H9 (cell line): Measurements from ENCODE around the gene PRR5L. TPM values are rescaled to one million over a fixed set of nuclear protein-coding genes. Genes with fewer than 3 reads are reported as not detected.

Experiments used
- DNase-seq: peaks from one replicate; pipeline ENCODE4 v3.0.0-alpha.2; 2017
- H2AFZ ChIP-seq: one replicate; pipeline ENCODE4 v1.6.1; 2013; ENCODE audit warnings: mild to moderate bottlenecking, low read length, control low read depth, moderate library complexity
- H2AK5ac ChIP-seq: 2 replicates; pipeline ENCODE4 v1.6.1; 2013; ENCODE audit warnings: low read length, control low read depth, mixed read lengths; ENCODE audit not compliant: insufficient read length
- H2BK120ac ChIP-seq: one replicate; pipeline ENCODE4 v1.6.1; 2013; ENCODE audit warnings: low read depth, mild to moderate bottlenecking, low read length, control low read depth, inconsistent platforms; ENCODE audit not compliant: poor library complexity, severe bottlenecking
- H2BK12ac ChIP-seq: 2 replicates; pipeline ENCODE4 v1.6.1; 2013; ENCODE audit warnings: low read length, control low read depth, mixed read lengths, low read depth; ENCODE audit not compliant: insufficient read length
- H2BK15ac ChIP-seq: 2 replicates; pipeline ENCODE4 v1.6.1; 2013; ENCODE audit warnings: low read depth, low read length, control low read depth
- H2BK20ac ChIP-seq: one replicate; pipeline ENCODE4 v1.6.1; 2013; ENCODE audit warnings: low read depth, mild to moderate bottlenecking, low read length, control low read depth, inconsistent platforms; ENCODE audit not compliant: poor library complexity, severe bottlenecking
- H2BK5ac ChIP-seq: 2 replicates; pipeline ENCODE4 v1.6.1; 2013; ENCODE audit warnings: low read length, control low read depth, mixed read lengths; ENCODE audit not compliant: insufficient read length
- H3K14ac ChIP-seq: 2 replicates; pipeline ENCODE4 v1.6.1; 2013; ENCODE audit warnings: low read length, control low read depth; ENCODE audit not compliant: insufficient read depth
- H3K18ac ChIP-seq: 2 replicates; pipeline ENCODE4 v1.6.1; 2013; ENCODE audit warnings: low read depth, mild to moderate bottlenecking, mixed read lengths, low read length, control low read depth; ENCODE audit not compliant: insufficient read length
- H3K23ac ChIP-seq: 2 replicates; pipeline ENCODE4 v1.6.1; 2013; ENCODE audit warnings: low read length, control low read depth, mixed read lengths, low read depth; ENCODE audit not compliant: insufficient read length
- H3K23me2 ChIP-seq: 2 replicates; pipeline ENCODE4 v1.6.1; 2013; ENCODE audit warnings: low read depth, mild to moderate bottlenecking, mixed read lengths, low read length, control low read depth; ENCODE audit not compliant: insufficient read length, poor library complexity, severe bottlenecking
- H3K27ac ChIP-seq: 2 replicates; pipeline ENCODE4 v1.5.1; 2013; ENCODE audit warnings: low read length, control low read depth, mixed read lengths, low read depth; ENCODE audit not compliant: insufficient read length
- H3K27me3 ChIP-seq: 2 replicates; pipeline ENCODE4 v1.6.1; 2013; ENCODE audit warnings: low read length, control low read depth, inconsistent platforms; ENCODE audit not compliant: insufficient read depth
- H3K4ac ChIP-seq: 2 replicates; pipeline ENCODE4 v1.6.1; 2013; ENCODE audit warnings: low read depth, mild to moderate bottlenecking, control low read depth, inconsistent platforms, low read length, moderate library complexity
- H3K4me1 ChIP-seq: 2 replicates; pipeline ENCODE4 v1.6.1; 2013; ENCODE audit warnings: low read length, control low read depth, inconsistent platforms; ENCODE audit not compliant: insufficient read depth
- H3K4me2 ChIP-seq: 2 replicates; pipeline ENCODE4 v1.6.1; 2013; ENCODE audit warnings: low read length, control low read depth, mixed read lengths; ENCODE audit not compliant: insufficient read length, insufficient read depth
- H3K56ac ChIP-seq: 2 replicates; pipeline ENCODE4 v1.6.1; 2013; ENCODE audit warnings: low read depth, mild to moderate bottlenecking, mixed read lengths, low read length, control low read depth; ENCODE audit not compliant: insufficient read length
- H3K79me1 ChIP-seq: 2 replicates; pipeline ENCODE4 v1.6.1; 2013; ENCODE audit warnings: low read depth, mild to moderate bottlenecking, moderate library complexity, low read length, control low read depth, inconsistent platforms; ENCODE audit not compliant: insufficient read depth, poor library complexity, severe bottlenecking
- H3K79me2 ChIP-seq: 2 replicates; pipeline ENCODE4 v1.6.1; 2013; ENCODE audit warnings: low read length, control low read depth, inconsistent platforms; ENCODE audit not compliant: insufficient read depth
- H3K9ac ChIP-seq: 2 replicates; pipeline ENCODE4 v1.6.1; 2013; ENCODE audit warnings: low read length, control low read depth, mixed read lengths; ENCODE audit not compliant: insufficient read length; ENCODE audit errors: extremely low read depth
- H3K9me3 ChIP-seq: one replicate; pipeline ENCODE4 v1.6.1; 2013; ENCODE audit warnings: low read depth, low read length, inconsistent platforms; ENCODE audit not compliant: control insufficient read depth
- H3T11ph ChIP-seq: one replicate; pipeline ENCODE4 v1.6.1; 2013; ENCODE audit warnings: mild to moderate bottlenecking, low read length, control low read depth, inconsistent platforms
- H4K20me1 ChIP-seq: one replicate; pipeline ENCODE4 v1.6.1; 2013; ENCODE audit not compliant: control insufficient read depth, insufficient read length, insufficient read depth
- H4K5ac ChIP-seq: 2 replicates; pipeline ENCODE4 v1.6.1; 2013; ENCODE audit warnings: low read depth, mild to moderate bottlenecking, mixed read lengths, low read length, control low read depth; ENCODE audit not compliant: insufficient read length
- H4K8ac ChIP-seq: replicated peaks from 2 replicates; pipeline ENCODE4 v1.6.1; 2013; ENCODE audit warnings: low read length, control low read depth, mixed read lengths, low read depth; ENCODE audit not compliant: insufficient read length
- H4K91ac ChIP-seq: 2 replicates; pipeline ENCODE4 v1.6.1; 2013; ENCODE audit warnings: low read depth, mild to moderate bottlenecking, moderate library complexity, mixed read lengths, low read length, control low read depth; ENCODE audit not compliant: insufficient read length
- H3K27ac Mint-ChIP-seq, 3 experiments: 2 replicates in 2 of 3; 3 replicates in 1 of 3; pipeline ENCODE4 v1.8.0; 2020 to 2021; ENCODE audit warnings: mixed read lengths in 3 of 3, mild to moderate bottlenecking in 1 of 3, moderate library complexity in 1 of 3
- H3K27me3 Mint-ChIP-seq: 2 replicates; pipeline ENCODE4 v1.8.0; 2021; ENCODE audit warnings: low read depth, mild to moderate bottlenecking, moderate library complexity, mixed read lengths
- H3K36me3 Mint-ChIP-seq, 3 experiments: 2 replicates in 2 of 3; 3 replicates in 1 of 3; pipeline ENCODE4 v1.8.0; 2020 to 2021; ENCODE audit warnings: low read depth in 3 of 3, mixed read lengths in 3 of 3; ENCODE audit not compliant: insufficient read depth in 1 of 3
- H3K4me1 Mint-ChIP-seq, 2 experiments: 2 replicates each; pipeline ENCODE4 v1.8.0; 2020; ENCODE audit warnings: mixed read lengths in 2 of 2
- H3K4me3 Mint-ChIP-seq, 2 experiments: 2 replicates in 1 of 2; 3 replicates in 1 of 2; pipeline ENCODE4 v1.8.0; 2020 to 2021; ENCODE audit warnings: mild to moderate bottlenecking in 2 of 2, mixed read lengths in 2 of 2, moderate library complexity in 1 of 2
- H3K9me3 Mint-ChIP-seq, 2 experiments: 2 replicates in 1 of 2; 3 replicates in 1 of 2; pipeline ENCODE4 v1.8.0; 2020; ENCODE audit warnings: mild to moderate bottlenecking in 2 of 2, mixed read lengths in 2 of 2, moderate library complexity in 1 of 2
- CTCF ChIP-seq: fragments of 200-600 bp; sonication (generic); conservative IDR thresholded peaks from 3 replicates; pipeline ENCODE4 v1.8.0; 2021; ENCODE audit warnings: antibody characterized with exemption, mild to moderate bottlenecking
- WGBS: extraction: QIAGEN DNeasy Blood & Tissue Kit; methylation state at CpG from one replicate; pipeline ENCODE4 v1.1.7; 2013; ENCODE audit warnings: missing lambda C conversion rate, low lambda C conversion rate, mixed read lengths; ENCODE audit not compliant: insufficient read length; ENCODE audit errors: extremely low coverage; 5-methylcytosine and 5-hydroxymethylcytosine counted together
- total RNA-seq: library from RNA; stranded (reverse); gene quantifications from 2 replicates; pipeline ENCODE4 v1.2.1, GENCODE V29; 2021

The PRR5L gene
- total RNA-seq, 1 experiment from 2014 or later, result 5.6 TPM

- no CpG with 5 or more reads among the region's 9 CpGs for WGBS
- no peak overlapping the region for H2BK20ac ChIP-seq
- H3K27me3 ChIP-seq, result no peaks in the 10 kb centered on the region
- no peak overlapping the region for H3K4me3 Mint-ChIP-seq
- TF ChIP-seq CTCF, result no peak
- H3K14ac ChIP-seq, result no peak overlapping the region
- no peak overlapping the region for H4K5ac ChIP-seq
- H3K9ac ChIP-seq, result no peak overlapping the region
- H3K23me2 ChIP-seq, result no peaks in the 10 kb centered on the region
- no peaks in the 10 kb centered on the region for H3K79me2 ChIP-seq
- no peaks in the 10 kb centered on the region for H3K79me1 ChIP-seq
- no peak overlapping the region for H2AFZ ChIP-seq
- H4K20me1 ChIP-seq, result no peaks in the 10 kb centered on the region
- H2BK120ac ChIP-seq, result no peak overlapping the region
- no peak for DNase-seq
- H3K9me3 Mint-ChIP-seq, result no peaks in the 10 kb centered on the region
- H3K27ac Mint-ChIP-seq, result peak overlapping the region in 1 of 3 experiments; percentile 29; a peak in 1 of 7 replicates
- no peak overlapping the region for H2BK15ac ChIP-seq
- H4K8ac ChIP-seq, result no peak overlapping the region
- H3K27me3 Mint-ChIP-seq, result no peaks in the 10 kb centered on the region
- H3K4me2 ChIP-seq, result no peak overlapping the region
- H3K36me3 Mint-ChIP-seq, result no peaks in the 10 kb centered on the region
- H3K27ac ChIP-seq, result no peak overlapping the region
- no peak overlapping the region for H3K4ac ChIP-seq
- H2BK5ac ChIP-seq, result no peak overlapping the region
- no peak overlapping the region for H3T11ph ChIP-seq
- no peak overlapping the region for H3K18ac ChIP-seq
- no peaks in the 10 kb centered on the region for H3K9me3 ChIP-seq
- H2AK5ac ChIP-seq, result no peak overlapping the region
- no peaks in the 10 kb centered on the region for H3K4me1 ChIP-seq
- no peak overlapping the region for H3K56ac ChIP-seq
- H2BK12ac ChIP-seq, result no peak overlapping the region
- H3K23ac ChIP-seq, result no peak overlapping the region
- no peaks in the 10 kb centered on the region for H3K4me1 Mint-ChIP-seq
- H4K91ac ChIP-seq, result no peak overlapping the region
These were observed 89.3 kb downstream of the PRR5L start for GRCh38 chr11:36385121-36385970.
